NT2/D1 (cell line): Measurements from ENCODE around the gene ELAVL4.

Experiments used
- YY1 ChIP-seq: IDR thresholded peaks from 2 replicates; pipeline ENCODE4 v1.6.1; 2011; ENCODE audit not compliant: insufficient read length, insufficient read depth
- ZNF274 ChIP-seq: IDR thresholded peaks from 2 replicates; pipeline ENCODE4 v1.6.1; 2011; ENCODE audit warnings: mild to moderate bottlenecking, low read depth, low read length

GRCh38 chr1:50195205-50195604 lies 86.5 kb downstream of the ELAVL4 start:
- TF ChIP-seq ZNF274 = no peak
- TF ChIP-seq YY1 = no peak
